HG03045 (cell line): ENCODE measurements around the gene EEF2K.

Source experiments
- ATAC-seq: cut with Tn5 transposase; IDR thresholded peaks from one replicate; pipeline ENCODE4 v1.9.1; 2021; ENCODE audit warnings: mild to moderate bottlenecking, moderate library complexity; ENCODE audit not compliant: unreplicated experiment

The EEF2K gene

GRCh38 chr16:22314661-22315626, 108.9 kb downstream of the EEF2K start:
- no peak for ATAC-seq

- ATAC-seq: no peak
Measured at GRCh38 chr16:22315979-22316378, 109.9 kb downstream of the EEF2K start.

GRCh38 chr16:22316411-22316811, 110.3 kb downstream of the EEF2K start:
- no peak for ATAC-seq

- no peak for ATAC-seq
Measured at GRCh38 chr16:22317001-22317530, 111.0 kb downstream of the EEF2K start.

GRCh38 chr16:22317625-22318024, 111.5 kb downstream of the EEF2K start:
- no peak for ATAC-seq

GRCh38 chr16:22318690-22319358, 112.7 kb downstream of the EEF2K start:
- no peak for ATAC-seq

- no peak for ATAC-seq
Measured at GRCh38 chr16:22320572-22321339, 114.7 kb downstream of the EEF2K start.

GRCh38 chr16:22321340-22322001, 115.4 kb downstream of the EEF2K start:
- no peak for ATAC-seq

- no peak for ATAC-seq
Measured at GRCh38 chr16:22322021-22322471, 116.0 kb downstream of the EEF2K start.

- no peak for ATAC-seq
Measured at GRCh38 chr16:22322741-22323140, 116.7 kb downstream of the EEF2K start.

- no peak for ATAC-seq
Measured at GRCh38 chr16:22323173-22323958, 117.3 kb downstream of the EEF2K start.

GRCh38 chr16:22323959-22324786, 118.1 kb downstream of the EEF2K start:
- ATAC-seq: no peak

GRCh38 chr16:22324787-22325597, 118.9 kb downstream of the EEF2K start:
- ATAC-seq: no peak

GRCh38 chr16:22325598-22326368, 119.7 kb downstream of the EEF2K start:
- ATAC-seq: no peak

GRCh38 chr16:22326369-22326652, 120.2 kb downstream of the EEF2K start:
- no peak for ATAC-seq

GRCh38 chr16:22326771-22327445, 120.8 kb downstream of the EEF2K start:
- ATAC-seq: no peak

GRCh38 chr16:22327446-22327775, 121.3 kb downstream of the EEF2K start:
- ATAC-seq: no peak
